ENCODE measurements around the gene ASB6. TPM values are rescaled to one million over a fixed set of nuclear protein-coding genes. Genes with fewer than 3 reads are reported as not detected.

ASB6 gene
- total and polyA plus RNA-seq, 2 of the 13 experiments (the other 11 are each of a cell fraction or from before 2014, with no cell fraction given) = 8.2 to 8.4 TPM

DNA sequence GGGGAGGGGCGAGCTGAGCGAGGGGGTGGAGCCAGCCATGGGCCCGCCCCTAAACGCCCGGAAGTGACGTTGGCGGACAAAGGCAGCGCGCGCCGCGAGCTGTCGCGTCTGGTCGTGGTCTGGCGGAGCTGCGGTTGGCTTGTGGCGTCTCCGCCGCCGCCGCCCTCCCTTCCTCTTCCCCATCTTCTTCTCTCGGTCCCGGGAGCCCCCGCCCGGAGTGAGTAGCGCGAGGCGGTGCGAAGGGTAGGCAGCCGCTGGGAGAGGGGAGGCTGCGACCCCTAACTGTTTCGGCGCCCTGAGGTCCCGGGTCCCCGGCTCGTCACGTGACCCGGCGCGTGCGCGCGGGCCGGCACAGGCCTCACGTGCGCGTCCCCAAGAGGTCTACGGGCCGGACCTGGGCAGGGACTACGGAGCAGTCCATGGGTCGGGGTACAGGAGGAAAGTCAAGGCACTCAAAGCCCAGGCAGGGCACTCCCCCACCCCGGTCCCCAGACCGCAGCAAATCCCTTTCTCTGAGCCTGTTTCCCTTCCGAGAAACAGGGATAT lies 15.8 kb downstream of the ASB6 start, which contains the start of gene NTMT1 (continued):
- TF ChIP-seq BCL6 (CRISPR knock-in tag; IDR thresholded peaks at IDR 0.05) (no peak), ZNF484 (CRISPR knock-in tag; IDR thresholded peaks at IDR 0.05; ENCODE audit: borderline replicate concordance, low read depth) (no peak), PHF8 (CRISPR knock-in tag; IDR thresholded peaks at IDR 0.05) (peak; percentile 93), PHF5A (CRISPR knock-in tag; IDR thresholded peaks at IDR 0.05; ENCODE audit: low read depth, unreplicated experiment) (peak; percentile 48), ATF2 (CRISPR knock-in tag; IDR thresholded peaks at IDR 0.05) (0 out of 2 replicates have a peak, but pooled peaks have one; percentile 41), AKNA (CRISPR knock-in tag; IDR thresholded peaks at IDR 0.05; ENCODE audit: borderline replicate concordance) (0 out of 2 replicates have a peak, but pooled peaks have one; percentile 62), ZNF44 (CRISPR knock-in tag; IDR thresholded peaks at IDR 0.05) (0 out of 2 replicates have a peak, but pooled peaks have one; percentile 23), SMC3 (IDR thresholded peaks at IDR 0.05; ENCODE audit: low read length) (no peak), SIX1 (CRISPR knock-in tag; IDR thresholded peaks at IDR 0.05; ENCODE audit: borderline replicate concordance) (no peak), ZNF558 (CRISPR knock-in tag; IDR thresholded peaks at IDR 0.05; ENCODE audit: borderline replicate concordance) (peak; percentile 96), PHF21A (CRISPR knock-in tag; IDR thresholded peaks at IDR 0.05) (no peak), YEATS4 (CRISPR knock-in tag; IDR thresholded peaks at IDR 0.05; ENCODE audit: borderline replicate concordance) (peak; percentile 85; the same call in 1 of the 2 replicates), KDM1A (CRISPR knock-in tag; IDR thresholded peaks at IDR 0.05) (no peak), DDIT3 (CRISPR knock-in tag; IDR thresholded peaks at IDR 0.05) (no peak)
- TF ChIP-seq, protein P1, sequence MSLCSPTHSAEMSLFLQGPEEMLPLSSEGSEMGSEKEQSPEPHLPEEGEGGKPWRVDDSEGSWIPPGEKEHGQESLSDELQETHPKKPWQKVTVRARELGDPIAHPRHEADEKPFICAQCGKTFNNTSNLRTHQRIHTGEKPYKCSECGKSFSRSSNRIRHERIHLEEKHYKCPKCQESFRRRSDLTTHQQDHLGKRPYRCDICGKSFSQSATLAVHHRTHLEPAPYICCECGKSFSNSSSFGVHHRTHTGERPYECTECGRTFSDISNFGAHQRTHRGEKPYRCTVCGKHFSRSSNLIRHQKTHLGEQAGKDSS (CRISPR knock-in tag; IDR thresholded peaks at IDR 0.05; ENCODE audit: borderline replicate concordance, low read depth) = peak; percentile 47; the same call in 1 of the 2 replicates
- TF ChIP-seq, protein P2, sequence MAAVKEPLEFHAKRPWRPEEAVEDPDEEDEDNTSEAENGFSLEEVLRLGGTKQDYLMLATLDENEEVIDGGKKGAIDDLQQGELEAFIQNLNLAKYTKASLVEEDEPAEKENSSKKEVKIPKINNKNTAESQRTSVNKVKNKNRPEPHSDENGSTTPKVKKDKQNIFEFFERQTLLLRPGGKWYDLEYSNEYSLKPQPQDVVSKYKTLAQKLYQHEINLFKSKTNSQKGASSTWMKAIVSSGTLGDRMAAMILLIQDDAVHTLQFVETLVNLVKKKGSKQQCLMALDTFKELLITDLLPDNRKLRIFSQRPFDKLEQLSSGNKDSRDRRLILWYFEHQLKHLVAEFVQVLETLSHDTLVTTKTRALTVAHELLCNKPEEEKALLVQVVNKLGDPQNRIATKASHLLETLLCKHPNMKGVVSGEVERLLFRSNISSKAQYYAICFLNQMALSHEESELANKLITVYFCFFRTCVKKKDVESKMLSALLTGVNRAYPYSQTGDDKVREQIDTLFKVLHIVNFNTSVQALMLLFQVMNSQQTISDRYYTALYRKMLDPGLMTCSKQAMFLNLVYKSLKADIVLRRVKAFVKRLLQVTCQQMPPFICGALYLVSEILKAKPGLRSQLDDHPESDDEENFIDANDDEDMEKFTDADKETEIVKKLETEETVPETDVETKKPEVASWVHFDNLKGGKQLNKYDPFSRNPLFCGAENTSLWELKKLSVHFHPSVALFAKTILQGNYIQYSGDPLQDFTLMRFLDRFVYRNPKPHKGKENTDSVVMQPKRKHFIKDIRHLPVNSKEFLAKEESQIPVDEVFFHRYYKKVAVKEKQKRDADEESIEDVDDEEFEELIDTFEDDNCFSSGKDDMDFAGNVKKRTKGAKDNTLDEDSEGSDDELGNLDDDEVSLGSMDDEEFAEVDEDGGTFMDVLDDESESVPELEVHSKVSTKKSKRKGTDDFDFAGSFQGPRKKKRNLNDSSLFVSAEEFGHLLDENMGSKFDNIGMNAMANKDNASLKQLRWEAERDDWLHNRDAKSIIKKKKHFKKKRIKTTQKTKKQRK (IDR thresholded peaks at IDR 0.05; ENCODE audit: low read length) = no peak
- TF ChIP-seq, protein P3, sequence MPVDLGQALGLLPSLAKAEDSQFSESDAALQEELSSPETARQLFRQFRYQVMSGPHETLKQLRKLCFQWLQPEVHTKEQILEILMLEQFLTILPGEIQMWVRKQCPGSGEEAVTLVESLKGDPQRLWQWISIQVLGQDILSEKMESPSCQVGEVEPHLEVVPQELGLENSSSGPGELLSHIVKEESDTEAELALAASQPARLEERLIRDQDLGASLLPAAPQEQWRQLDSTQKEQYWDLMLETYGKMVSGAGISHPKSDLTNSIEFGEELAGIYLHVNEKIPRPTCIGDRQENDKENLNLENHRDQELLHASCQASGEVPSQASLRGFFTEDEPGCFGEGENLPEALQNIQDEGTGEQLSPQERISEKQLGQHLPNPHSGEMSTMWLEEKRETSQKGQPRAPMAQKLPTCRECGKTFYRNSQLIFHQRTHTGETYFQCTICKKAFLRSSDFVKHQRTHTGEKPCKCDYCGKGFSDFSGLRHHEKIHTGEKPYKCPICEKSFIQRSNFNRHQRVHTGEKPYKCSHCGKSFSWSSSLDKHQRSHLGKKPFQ (CRISPR knock-in tag; IDR thresholded peaks at IDR 0.05; ENCODE audit: insufficient replicate concordance) = peak; percentile 45
